Measurements from ENCODE around the gene SOSTDC1. TPM values are rescaled to one million over a fixed set of nuclear protein-coding genes. Genes with fewer than 3 reads are reported as not detected.
A peak's percentile ranks its signal among the peaks of the same experiment; 100 is the strongest.

Gene SOSTDC1
- total RNA-seq, 2 experiments from 2014 or later: not detected

DNA sequence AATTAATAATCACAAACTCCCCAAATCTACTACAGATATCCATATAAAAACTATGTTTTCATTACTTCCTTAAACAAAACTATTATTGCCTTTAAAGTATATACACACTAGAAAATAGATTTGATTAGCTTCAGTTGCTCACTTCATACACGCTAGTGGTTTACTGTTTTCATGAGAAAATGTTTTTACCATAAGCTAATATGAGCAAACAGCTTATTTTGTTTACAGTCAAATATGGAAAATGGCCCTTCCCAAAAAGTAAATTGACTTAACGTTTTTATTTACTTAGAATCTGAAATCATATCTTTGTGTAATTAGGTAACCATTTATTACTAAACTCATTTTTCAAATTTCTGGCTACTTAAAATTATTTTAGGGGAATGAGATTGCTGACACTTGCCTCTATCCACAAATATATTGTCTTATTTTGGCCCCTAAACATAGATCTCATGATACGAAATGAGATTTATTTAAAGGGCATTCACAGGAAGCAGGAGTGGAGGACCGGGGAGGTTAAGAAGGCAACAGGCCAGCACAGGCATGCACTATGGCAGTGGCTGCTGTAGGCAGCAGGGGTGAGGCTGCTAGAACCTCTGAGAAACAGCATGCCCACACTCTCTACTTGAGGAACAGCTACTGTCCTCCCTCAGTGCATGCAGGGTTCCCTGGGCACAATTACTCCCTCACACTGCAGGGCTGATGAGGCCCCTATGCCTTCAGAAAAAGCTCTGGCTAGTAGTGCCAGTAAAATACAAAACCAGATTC lies 29.6 kb upstream of the SOSTDC1 start:
- H3K9me3 Mint-ChIP-seq: no peaks in the 10 kb centered on the region
- DNase-seq (no peak), ATAC-seq (no peak)
- ChIA-PET POLR2A (no interaction called here), CTCF (interaction anchor here (0.6 to 1.0 kb wide), 2 partner anchors 13 to 69 kb away, joined by 3 read pairs; no protein-coding TSS in a partner anchor)
- no peaks in the 10 kb centered on the region for H3K36me3 Mint-ChIP-seq (ENCODE audit: low read depth)
- H3K4me1 Mint-ChIP-seq (ENCODE audit: low read depth): peaks cover 7% of the 10 kb centered on the region
- H3K27ac Mint-ChIP-seq: no peak overlapping the region
- TF ChIP-seq, protein P1, sequence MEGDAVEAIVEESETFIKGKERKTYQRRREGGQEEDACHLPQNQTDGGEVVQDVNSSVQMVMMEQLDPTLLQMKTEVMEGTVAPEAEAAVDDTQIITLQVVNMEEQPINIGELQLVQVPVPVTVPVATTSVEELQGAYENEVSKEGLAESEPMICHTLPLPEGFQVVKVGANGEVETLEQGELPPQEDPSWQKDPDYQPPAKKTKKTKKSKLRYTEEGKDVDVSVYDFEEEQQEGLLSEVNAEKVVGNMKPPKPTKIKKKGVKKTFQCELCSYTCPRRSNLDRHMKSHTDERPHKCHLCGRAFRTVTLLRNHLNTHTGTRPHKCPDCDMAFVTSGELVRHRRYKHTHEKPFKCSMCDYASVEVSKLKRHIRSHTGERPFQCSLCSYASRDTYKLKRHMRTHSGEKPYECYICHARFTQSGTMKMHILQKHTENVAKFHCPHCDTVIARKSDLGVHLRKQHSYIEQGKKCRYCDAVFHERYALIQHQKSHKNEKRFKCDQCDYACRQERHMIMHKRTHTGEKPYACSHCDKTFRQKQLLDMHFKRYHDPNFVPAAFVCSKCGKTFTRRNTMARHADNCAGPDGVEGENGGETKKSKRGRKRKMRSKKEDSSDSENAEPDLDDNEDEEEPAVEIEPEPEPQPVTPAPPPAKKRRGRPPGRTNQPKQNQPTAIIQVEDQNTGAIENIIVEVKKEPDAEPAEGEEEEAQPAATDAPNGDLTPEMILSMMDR (IDR thresholded peaks at IDR 0.05): no peak
- H3K27me3 Mint-ChIP-seq: peaks cover 3% of the 10 kb centered on the region
- intact Hi-C loops (cut with micrococcal nuclease): no loop called here
- no peak overlapping the region for H3K4me3 Mint-ChIP-seq

DNA sequence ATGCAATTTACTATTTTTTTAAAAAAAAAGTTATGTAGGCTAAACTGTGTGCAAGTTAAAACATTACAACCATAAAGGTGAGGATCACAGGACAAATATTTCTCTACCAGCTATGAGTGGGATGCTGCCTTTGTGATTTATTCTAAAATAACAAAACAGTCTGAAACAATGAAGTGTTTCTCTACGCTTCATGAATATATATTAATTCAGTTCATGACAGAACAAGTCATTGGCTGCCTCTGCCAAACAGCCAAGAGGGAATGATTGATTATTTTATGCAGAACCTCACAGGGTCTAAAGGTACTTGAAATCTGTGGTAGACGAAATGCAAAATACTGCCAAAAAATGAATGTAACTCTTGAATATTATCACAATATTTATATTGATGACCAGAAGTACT lies 29.0 kb upstream of the SOSTDC1 start:
- TF ChIP-seq, protein P1 (IDR thresholded peaks at IDR 0.05): no peak
- H3K36me3 Mint-ChIP-seq (ENCODE audit: low read depth): no peaks in the 10 kb centered on the region
- H3K9me3 Mint-ChIP-seq: no peaks in the 10 kb centered on the region
- H3K27ac Mint-ChIP-seq: no peak overlapping the region
- no peak for ATAC-seq
- CTCF ChIA-PET: interaction anchor here (1.0 kb wide), 1 partner anchor 12 kb away, joined by 3 read pairs; no protein-coding TSS in a partner anchor
- H3K27me3 Mint-ChIP-seq: peaks cover 3% of the 10 kb centered on the region
- DNase-seq: no peak
- H3K4me1 Mint-ChIP-seq (ENCODE audit: low read depth): peaks cover 7% of the 10 kb centered on the region
- H3K4me3 Mint-ChIP-seq: no peak overlapping the region
- POLR2A ChIA-PET: no interaction called here
- intact Hi-C loops (cut with micrococcal nuclease): no loop called here

DNA sequence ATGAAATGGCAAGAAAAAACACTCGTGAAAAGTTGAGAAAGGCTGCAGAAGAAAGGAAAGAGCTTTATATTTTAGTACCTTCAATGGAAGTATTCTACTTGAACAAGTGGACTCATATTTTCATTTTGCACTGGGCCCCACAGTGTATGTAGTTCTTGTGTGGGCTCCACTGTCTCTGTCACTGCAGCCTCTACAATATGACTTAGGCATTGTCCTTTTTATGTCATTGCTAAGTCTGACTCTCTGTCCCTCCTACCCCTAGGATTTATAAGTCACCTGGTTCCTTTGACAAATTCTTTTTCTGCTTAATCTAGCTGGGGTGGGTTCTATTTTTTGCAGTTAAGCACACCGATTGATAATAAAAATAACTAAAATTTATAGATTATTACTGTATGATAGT lies 27.7 kb upstream of the SOSTDC1 start:
- Mint-ChIP-seq H3K4me3 (no peak overlapping the region), H3K27ac (no peak overlapping the region), H3K9me3 (no peaks in the 10 kb centered on the region), H3K36me3 (ENCODE audit: low read depth) (no peaks in the 10 kb centered on the region), H3K27me3 (peaks cover 3% of the 10 kb centered on the region), H3K4me1 (ENCODE audit: low read depth) (peaks cover 7% of the 10 kb centered on the region)
- ChIA-PET CTCF (no interaction called here), POLR2A (no interaction called here)
- no peak for ATAC-seq
- intact Hi-C loops (cut with micrococcal nuclease): no loop called here
- TF ChIP-seq, protein P1 (IDR thresholded peaks at IDR 0.05): no peak
- no peak for DNase-seq

DNA sequence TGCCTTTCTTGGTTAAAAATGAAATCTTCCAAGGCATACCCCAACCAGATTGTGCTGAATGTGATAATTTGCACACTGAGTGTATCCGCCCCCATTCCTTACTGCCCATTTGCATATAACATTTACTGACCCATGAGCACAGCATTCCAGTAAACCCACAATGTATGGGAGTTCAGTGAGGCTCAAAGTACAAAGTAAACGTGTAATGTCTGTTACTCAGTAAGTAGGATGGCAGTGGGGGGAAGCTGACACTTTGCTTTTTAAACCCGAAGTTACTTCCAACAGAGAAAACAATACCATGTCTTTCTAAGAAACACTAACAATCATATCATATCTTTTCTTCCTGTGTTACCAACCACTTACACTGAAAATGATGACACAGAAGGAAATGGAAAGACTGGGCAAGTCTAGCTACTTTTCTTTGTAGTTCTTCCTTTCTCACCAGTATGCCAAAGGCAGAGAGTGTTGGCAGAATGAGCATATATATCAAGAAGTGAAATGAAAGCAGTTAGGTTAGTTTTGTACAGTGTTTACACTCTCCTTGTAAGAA lies 27.1 kb upstream of the SOSTDC1 start:
- DNase-seq: peak; percentile 34
- ChIA-PET POLR2A (no interaction called here), CTCF (no interaction called here)
- Mint-ChIP-seq H3K4me3 (no peak overlapping the region), H3K36me3 (ENCODE audit: low read depth) (no peaks in the 10 kb centered on the region), H3K27ac (no peak overlapping the region), H3K4me1 (ENCODE audit: low read depth) (peaks cover 7% of the 10 kb centered on the region), H3K9me3 (no peaks in the 10 kb centered on the region), H3K27me3 (peaks cover 3% of the 10 kb centered on the region)
- ATAC-seq: peak; percentile 89
- TF ChIP-seq, protein P1 (IDR thresholded peaks at IDR 0.05): no peak
- intact Hi-C loops (cut with micrococcal nuclease): no loop called here

DNA sequence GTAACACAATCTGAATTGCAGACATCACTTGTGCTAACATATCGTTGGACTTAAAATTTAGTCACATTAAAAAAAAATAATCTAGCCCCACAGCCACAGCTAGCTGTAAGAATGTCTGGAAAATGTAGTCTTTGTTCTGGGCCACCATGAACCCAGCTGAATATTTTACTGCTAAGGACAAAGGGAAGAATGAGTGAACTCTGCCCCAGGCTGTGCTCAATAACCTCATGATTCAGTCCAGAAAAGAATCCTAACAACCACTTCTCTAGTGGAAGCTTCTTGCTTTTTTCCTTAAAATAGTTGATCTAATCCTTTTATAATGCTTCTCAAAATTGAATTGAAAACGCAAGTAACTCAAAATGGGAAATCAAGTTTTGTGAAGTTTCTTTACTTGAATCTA lies 25.6 kb upstream of the SOSTDC1 start:
- ChIA-PET POLR2A (no interaction called here), CTCF (no interaction called here)
- Mint-ChIP-seq H3K27ac (no peak overlapping the region), H3K27me3 (peaks cover 1% of the 10 kb centered on the region), H3K36me3 (ENCODE audit: low read depth) (no peaks in the 10 kb centered on the region), H3K4me1 (ENCODE audit: low read depth) (peaks cover 7% of the 10 kb centered on the region), H3K4me3 (no peak overlapping the region), H3K9me3 (no peaks in the 10 kb centered on the region)
- DNase-seq (no peak), ATAC-seq (no peak)
- intact Hi-C loops (cut with micrococcal nuclease): no loop called here
- TF ChIP-seq, protein P1 (IDR thresholded peaks at IDR 0.05): no peak

Data from activated CD8-positive, alpha-beta T cell treated with anti-CD3 and anti-CD28 coated beads for 36 hours (primary cell).